OCI-LY7 (cell line): ENCODE measurements around the gene TRIAP1. TPM values are rescaled to one million over a fixed set of nuclear protein-coding genes. Genes with fewer than 3 reads are reported as not detected.
A peak's percentile ranks its signal among the peaks of the same experiment; 100 is the strongest.

Experiments
- BruUV-seq: library from RNA; stranded (reverse); fragments of 400-500 nt; replicated peaks from 2 replicates; lab custom pipeline; 2021; lab: Mats Ljungman, UMichigan
- CTCF ChIA-PET: fragments of 300-600 bp; sonication (Branson Sonifier 250); formaldehyde crosslinking; loops from one replicate; lab custom pipeline; 2022; ENCODE audit warnings: antibody characterized with exemption; ENCODE audit not compliant: unreplicated experiment; lab: Charles Lee
- POLR2A ChIA-PET: fragments of 300-600 bp; sonication (Branson Sonifier 250); formaldehyde crosslinking; loops from one replicate; lab custom pipeline; 2022; ENCODE audit warnings: antibody characterized with exemption; lab: Charles Lee
- DNase-seq: peaks from one replicate; pipeline ENCODE4 v3.0.0-alpha.2; 2015; ENCODE audit warnings: low spot score
- H2AFZ ChIP-seq: fragments of 200-600 bp; sonication (generic), shearing (Covaris generic); 2 replicates; pipeline ENCODE4 v1.6.1; 2014; ENCODE audit warnings: mild to moderate bottlenecking, antibody characterized with exemption, low read length, moderate library complexity
- H3K27ac ChIP-seq: fragments of 200-600 bp; sonication (generic); 2 replicates; pipeline ENCODE4 v1.5.1; 2014; ENCODE audit warnings: mixed run types, low read depth, mild to moderate bottlenecking, moderate library complexity, low read length, inconsistent platforms; ENCODE audit not compliant: poor library complexity, severe bottlenecking
- H3K36me3 ChIP-seq: fragments of 200-600 bp; sonication (generic); 2 replicates; pipeline ENCODE4 v1.6.1; 2014; ENCODE audit warnings: mild to moderate bottlenecking, antibody characterized with exemption, low read length, moderate library complexity, mixed read lengths; ENCODE audit not compliant: insufficient read depth
- H3K4me1 ChIP-seq: fragments of 200-600 bp; sonication (generic); 2 replicates; pipeline ENCODE4 v1.5.1; 2014; ENCODE audit warnings: mild to moderate bottlenecking, low read length; ENCODE audit not compliant: insufficient read depth, poor library complexity, severe bottlenecking
- H3K4me2 ChIP-seq: fragments of 200-600 bp; sonication (generic); 2 replicates; pipeline ENCODE4 v1.6.1; 2014; ENCODE audit warnings: mild to moderate bottlenecking, low read length
- H3K4me3 ChIP-seq: fragments of 200-600 bp; sonication (generic); 2 replicates; pipeline ENCODE4 v1.5.1; 2014; ENCODE audit warnings: mild to moderate bottlenecking, low read depth, low read length; ENCODE audit not compliant: poor library complexity, severe bottlenecking
- H3K79me2 ChIP-seq: fragments of 200-600 bp; sonication (generic); 2 replicates; pipeline ENCODE4 v1.6.1; 2016; ENCODE audit warnings: low read depth, mild to moderate bottlenecking, low read length, moderate library complexity, mixed read lengths; ENCODE audit not compliant: insufficient read depth
- H3K9me2 ChIP-seq: fragments of 200-600 bp; sonication (generic); 2 replicates; pipeline ENCODE4 v1.6.1; 2016; ENCODE audit warnings: mild to moderate bottlenecking, low read length, mixed read lengths; ENCODE audit not compliant: insufficient read depth
- H3K9me3 ChIP-seq: fragments of 200-600 bp; sonication (generic); 2 replicates; pipeline ENCODE4 v1.6.1; 2014; ENCODE audit warnings: mild to moderate bottlenecking, mixed run types, low read length, mixed read lengths
- H4K20me1 ChIP-seq: fragments of 200-600 bp; sonication (generic); 2 replicates; pipeline ENCODE4 v1.6.1; 2014; ENCODE audit warnings: mild to moderate bottlenecking, antibody characterized with exemption, low read length, moderate library complexity, mixed read lengths; ENCODE audit not compliant: insufficient read depth
- EZH2phosphoT487 ChIP-seq: fragments of 200-600 bp; sonication (generic); IDR thresholded peaks from 2 replicates; pipeline ENCODE4 v1.6.1; 2018; ENCODE audit warnings: low read depth, borderline replicate concordance, mild to moderate bottlenecking, mixed run types, antibody characterized with exemption, low read length, moderate library complexity, mixed read lengths
- intact Hi-C: fragments of 100-400 bp; cut with micrococcal nuclease; formaldehyde crosslinking; loops from one replicate; pipeline ENCODE4 v1.10.0; 2022; ENCODE audit not compliant: unreplicated experiment
- total RNA-seq, 2 experiments: library from RNA; depleted of rRNA in 1 of 2; stranded (reverse); fragments of >200 nt in 1 of 2; shearing (Covaris generic) in 1 of 2; gene quantifications; 2 replicates each; pipeline ENCODE4 v1.2.3, GENCODE V29; 2014 to 2022
- TF ChIP-seq, protein P1 (sequence below): fragments of 200-600 bp; sonication (generic); conservative IDR thresholded peaks from 2 replicates; pipeline ENCODE4 v1.5.1; 2014; ENCODE audit warnings: mild to moderate bottlenecking, antibody characterized with exemption, low read length, moderate library complexity, mixed read lengths

The TRIAP1 gene
- total RNA-seq, 2 experiments from 2014 or later: 23.9 to 25.9 TPM

DNA sequence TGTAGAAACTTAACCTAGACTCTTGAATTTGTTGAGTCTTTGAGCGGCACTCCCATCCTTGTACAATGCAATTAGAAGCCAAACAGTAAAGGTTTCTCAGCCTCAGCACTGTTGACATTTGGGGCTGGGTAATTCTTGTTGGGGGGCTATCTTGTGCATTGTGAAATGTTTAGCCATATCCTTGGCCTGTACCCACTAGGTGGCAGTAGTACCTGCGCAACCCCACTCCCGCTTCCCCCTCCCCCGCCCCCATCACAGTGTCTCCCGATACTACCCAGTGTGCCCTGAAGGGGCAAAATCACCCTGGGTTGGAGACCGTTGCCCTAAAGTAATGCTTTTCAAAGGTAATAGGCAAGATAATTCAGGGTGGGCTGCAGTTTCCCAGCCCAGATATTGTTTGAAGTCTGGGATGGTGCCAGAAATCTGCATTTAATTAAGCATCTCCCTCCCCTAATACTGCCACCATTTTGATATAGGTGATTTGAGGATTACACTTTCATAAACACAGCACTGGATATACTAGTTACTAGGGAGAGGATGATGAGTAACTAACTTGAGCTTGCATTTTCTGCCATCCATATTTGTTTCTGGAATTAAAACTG, 6.4 kb downstream of the TRIAP1 start:
- no peak overlapping the region for H2AFZ ChIP-seq
- intact Hi-C loops: loop anchor here (2.0 to 10.0 kb wide), 6 partner anchors 27 to 285 kb away; partner anchors contain the start of genes ACADS and DYNLL1
- H3K4me1 ChIP-seq: peaks cover 30% of the 10 kb centered on the region
- H4K20me1 ChIP-seq: peaks cover 11% of the 10 kb centered on the region
- H3K4me3 ChIP-seq: peak overlapping the region; percentile 91
- no TSS peak for BruUV-seq
- no peak for TF ChIP-seq EZH2phosphoT487
- TF ChIP-seq, protein P1, sequence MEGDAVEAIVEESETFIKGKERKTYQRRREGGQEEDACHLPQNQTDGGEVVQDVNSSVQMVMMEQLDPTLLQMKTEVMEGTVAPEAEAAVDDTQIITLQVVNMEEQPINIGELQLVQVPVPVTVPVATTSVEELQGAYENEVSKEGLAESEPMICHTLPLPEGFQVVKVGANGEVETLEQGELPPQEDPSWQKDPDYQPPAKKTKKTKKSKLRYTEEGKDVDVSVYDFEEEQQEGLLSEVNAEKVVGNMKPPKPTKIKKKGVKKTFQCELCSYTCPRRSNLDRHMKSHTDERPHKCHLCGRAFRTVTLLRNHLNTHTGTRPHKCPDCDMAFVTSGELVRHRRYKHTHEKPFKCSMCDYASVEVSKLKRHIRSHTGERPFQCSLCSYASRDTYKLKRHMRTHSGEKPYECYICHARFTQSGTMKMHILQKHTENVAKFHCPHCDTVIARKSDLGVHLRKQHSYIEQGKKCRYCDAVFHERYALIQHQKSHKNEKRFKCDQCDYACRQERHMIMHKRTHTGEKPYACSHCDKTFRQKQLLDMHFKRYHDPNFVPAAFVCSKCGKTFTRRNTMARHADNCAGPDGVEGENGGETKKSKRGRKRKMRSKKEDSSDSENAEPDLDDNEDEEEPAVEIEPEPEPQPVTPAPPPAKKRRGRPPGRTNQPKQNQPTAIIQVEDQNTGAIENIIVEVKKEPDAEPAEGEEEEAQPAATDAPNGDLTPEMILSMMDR: peak; percentile 88
- no peaks in the 10 kb centered on the region for H3K9me2 ChIP-seq
- H3K4me2 ChIP-seq: peak overlapping the region; percentile 82
- H3K79me2 ChIP-seq: peaks cover 62% of the 10 kb centered on the region
- no peaks in the 10 kb centered on the region for H3K9me3 ChIP-seq
- ChIA-PET CTCF (no interaction called here), POLR2A (interaction anchor here (1.0 kb wide), 1 partner anchor 29 kb away, joined by 5 read pairs; no protein-coding TSS in a partner anchor)
- peaks cover 53% of the 10 kb centered on the region for H3K36me3 ChIP-seq
- H3K27ac ChIP-seq: no peak overlapping the region
- DNase-seq: peak; percentile 86

DNA sequence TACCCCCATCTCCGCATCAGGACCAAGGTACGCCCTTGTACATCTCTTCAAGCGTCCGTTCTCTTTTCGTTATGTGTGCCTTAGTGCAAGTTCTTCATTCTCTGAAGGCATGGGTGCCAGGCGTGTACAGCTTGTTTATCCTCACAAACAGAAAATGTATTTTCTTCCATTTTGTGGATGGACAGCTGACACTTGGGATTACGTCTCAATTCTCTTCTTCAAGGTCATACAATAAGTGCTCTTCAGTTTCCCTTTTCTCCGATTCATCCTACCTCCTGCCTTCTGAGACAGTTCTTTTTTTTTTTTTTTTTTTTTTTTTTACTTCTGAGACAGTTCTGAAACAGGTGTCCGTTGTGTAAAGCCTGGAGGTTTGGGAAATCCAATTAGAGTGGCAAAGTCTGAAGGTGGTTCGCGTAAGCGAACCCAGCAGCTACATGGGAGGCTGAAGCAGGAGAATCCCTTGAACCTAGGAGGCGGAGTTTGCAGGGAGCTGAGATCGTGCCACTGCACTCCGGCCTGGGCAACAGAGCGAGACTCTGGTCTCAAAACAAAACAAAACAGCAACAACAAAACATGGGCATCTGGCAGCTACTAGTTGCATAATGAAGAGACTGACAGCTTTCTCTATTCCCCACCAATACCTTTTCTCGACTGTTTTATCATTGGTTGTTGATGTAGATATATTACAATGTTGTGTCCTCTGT, 7.5 kb downstream of the TRIAP1 start:
- Histone ChIP-seq H3K9me3 (no peaks in the 10 kb centered on the region), H3K4me1 (peaks cover 19% of the 10 kb centered on the region), H2AFZ (no peak overlapping the region; the same call in 1 of the 2 replicates), H3K27ac (peak overlapping the region; percentile 69), H3K9me2 (no peaks in the 10 kb centered on the region), H4K20me1 (peaks cover 11% of the 10 kb centered on the region), H3K36me3 (peaks cover 42% of the 10 kb centered on the region), H3K4me2 (peak overlapping the region; percentile 82), H3K4me3 (peak overlapping the region; percentile 91), H3K79me2 (peaks cover 51% of the 10 kb centered on the region)
- ChIA-PET CTCF (interaction anchor here (0.5 to 1.0 kb wide), 2 partner anchors 133 to 211 kb away, joined by 3 to 5 read pairs; no protein-coding TSS in a partner anchor), POLR2A (interaction anchor here (0.6 to 2.6 kb wide), 7 partner anchors 30 to 740 kb away, joined by 3 to 6 read pairs (median 5); partner anchors contain the start of gene RNU4-1)
- peak; percentile 19 for DNase-seq
- TF ChIP-seq EZH2phosphoT487: no peak
- TF ChIP-seq, protein P1: no peak
- intact Hi-C loops: loop anchor here (2.0 to 10.0 kb wide), 6 partner anchors 28 to 286 kb away; partner anchors contain the start of genes ACADS and DYNLL1
- no TSS peak for BruUV-seq
